ENCODE results near the gene FN1.

The FN1 gene

GRCh38 chr2:215407061-215407460 lies 28.8 kb downstream of the FN1 start:
- Mint-ChIP-seq H3K4me3 (no peak overlapping the region), H3K27me3 (no peaks in the 10 kb centered on the region), H3K36me3 (no peaks in the 10 kb centered on the region), H3K9me3 (no peaks in the 10 kb centered on the region), H3K27ac (no peak overlapping the region), H3K4me1 (no peaks in the 10 kb centered on the region)

- Mint-ChIP-seq H3K36me3 (no peaks in the 10 kb centered on the region), H3K27me3 (no peaks in the 10 kb centered on the region), H3K4me3 (no peak overlapping the region), H3K4me1 (no peaks in the 10 kb centered on the region), H3K9me3 (no peaks in the 10 kb centered on the region), H3K27ac (no peak overlapping the region)
Measured at GRCh38 chr2:215405722-215406581, 29.9 kb downstream of the FN1 start.

GRCh38 chr2:215404348-215405012 lies 31.4 kb downstream of the FN1 start:
- Mint-ChIP-seq H3K4me1 (no peaks in the 10 kb centered on the region), H3K27me3 (no peaks in the 10 kb centered on the region), H3K27ac (no peak overlapping the region), H3K9me3 (no peaks in the 10 kb centered on the region), H3K36me3 (no peaks in the 10 kb centered on the region), H3K4me3 (no peak overlapping the region)

- Mint-ChIP-seq H3K27ac (no peak overlapping the region), H3K4me3 (no peak overlapping the region), H3K9me3 (no peaks in the 10 kb centered on the region), H3K36me3 (no peaks in the 10 kb centered on the region), H3K27me3 (peaks cover 3% of the 10 kb centered on the region), H3K4me1 (no peaks in the 10 kb centered on the region)
Measured at GRCh38 chr2:215403441-215404347, 32.2 kb downstream of the FN1 start.

GRCh38 chr2:215401896-215402379 lies 33.9 kb downstream of the FN1 start:
- no peak overlapping the region for H3K27ac Mint-ChIP-seq
- no peak overlapping the region for H3K4me3 Mint-ChIP-seq
- no peaks in the 10 kb centered on the region for H3K36me3 Mint-ChIP-seq
- no peaks in the 10 kb centered on the region for H3K9me3 Mint-ChIP-seq
- no peaks in the 10 kb centered on the region for H3K4me1 Mint-ChIP-seq
- H3K27me3 Mint-ChIP-seq, result peaks cover 4% of the 10 kb centered on the region

- Mint-ChIP-seq H3K4me3 (no peak overlapping the region), H3K9me3 (no peaks in the 10 kb centered on the region), H3K4me1 (no peaks in the 10 kb centered on the region), H3K36me3 (no peaks in the 10 kb centered on the region), H3K27me3 (peaks cover 6% of the 10 kb centered on the region), H3K27ac (no peak overlapping the region)
Measured at GRCh38 chr2:215399067-215399716, 36.7 kb downstream of the FN1 start.

- Mint-ChIP-seq H3K27me3 (peaks cover 6% of the 10 kb centered on the region), H3K9me3 (no peaks in the 10 kb centered on the region), H3K4me3 (no peak overlapping the region), H3K4me1 (no peaks in the 10 kb centered on the region), H3K36me3 (no peaks in the 10 kb centered on the region), H3K27ac (no peak overlapping the region)
Measured at GRCh38 chr2:215397632-215398341, 38.1 kb downstream of the FN1 start.

- Mint-ChIP-seq H3K9me3 (no peaks in the 10 kb centered on the region), H3K27ac (no peak overlapping the region), H3K27me3 (peaks cover 6% of the 10 kb centered on the region), H3K36me3 (no peaks in the 10 kb centered on the region), H3K4me1 (no peaks in the 10 kb centered on the region), H3K4me3 (no peak overlapping the region)
Measured at GRCh38 chr2:215396595-215397313, 39.1 kb downstream of the FN1 start.

GRCh38 chr2:215395687-215396460 lies 40.0 kb downstream of the FN1 start:
- H3K4me1 Mint-ChIP-seq, result no peaks in the 10 kb centered on the region

GRCh38 chr2:215394102-215394805 lies 41.6 kb downstream of the FN1 start:
- Mint-ChIP-seq H3K9me3 (no peaks in the 10 kb centered on the region), H3K36me3 (no peaks in the 10 kb centered on the region), H3K27me3 (peaks cover 5% of the 10 kb centered on the region), H3K27ac (no peak overlapping the region), H3K4me3 (no peak overlapping the region), H3K4me1 (no peaks in the 10 kb centered on the region)

More at GRCh38 chr2:215395687-215396460, 40.0 kb downstream of the FN1 start:
- Mint-ChIP-seq H3K4me3 (no peak overlapping the region), H3K9me3 (no peaks in the 10 kb centered on the region), H3K27ac (no peak overlapping the region), H3K27me3 (peaks cover 6% of the 10 kb centered on the region), H3K36me3 (no peaks in the 10 kb centered on the region)

- H3K4me1 Mint-ChIP-seq, result no peaks in the 10 kb centered on the region
- H3K27ac Mint-ChIP-seq, result no peak overlapping the region
- H3K27me3 Mint-ChIP-seq, result peaks cover 2% of the 10 kb centered on the region
- H3K9me3 Mint-ChIP-seq, result no peaks in the 10 kb centered on the region
- no peak overlapping the region for H3K4me3 Mint-ChIP-seq
- no peaks in the 10 kb centered on the region for H3K36me3 Mint-ChIP-seq
Measured at GRCh38 chr2:215392687-215393270, 43.1 kb downstream of the FN1 start.

GRCh38 chr2:215392164-215392563 lies 43.7 kb downstream of the FN1 start:
- Mint-ChIP-seq H3K4me3 (no peak overlapping the region), H3K9me3 (no peaks in the 10 kb centered on the region), H3K4me1 (no peaks in the 10 kb centered on the region), H3K27me3 (peaks cover 2% of the 10 kb centered on the region), H3K27ac (no peak overlapping the region), H3K36me3 (no peaks in the 10 kb centered on the region)

GRCh38 chr2:215391531-215391930 lies 44.3 kb downstream of the FN1 start:
- Mint-ChIP-seq H3K4me1 (no peaks in the 10 kb centered on the region), H3K36me3 (no peaks in the 10 kb centered on the region), H3K27me3 (peaks cover 2% of the 10 kb centered on the region), H3K27ac (no peak overlapping the region), H3K4me3 (no peak overlapping the region), H3K9me3 (no peaks in the 10 kb centered on the region)
